ENCODE data around the gene C21orf91. TPM values are rescaled to one million over a fixed set of nuclear protein-coding genes. Genes with fewer than 3 reads are reported as not detected.
A peak's percentile ranks its signal among the peaks of the same experiment; 100 is the strongest.

C21orf91 gene
- total RNA-seq, 6 experiments from 2014 or later = 3.2 to 6.3 (median 4.3) TPM

DNA sequence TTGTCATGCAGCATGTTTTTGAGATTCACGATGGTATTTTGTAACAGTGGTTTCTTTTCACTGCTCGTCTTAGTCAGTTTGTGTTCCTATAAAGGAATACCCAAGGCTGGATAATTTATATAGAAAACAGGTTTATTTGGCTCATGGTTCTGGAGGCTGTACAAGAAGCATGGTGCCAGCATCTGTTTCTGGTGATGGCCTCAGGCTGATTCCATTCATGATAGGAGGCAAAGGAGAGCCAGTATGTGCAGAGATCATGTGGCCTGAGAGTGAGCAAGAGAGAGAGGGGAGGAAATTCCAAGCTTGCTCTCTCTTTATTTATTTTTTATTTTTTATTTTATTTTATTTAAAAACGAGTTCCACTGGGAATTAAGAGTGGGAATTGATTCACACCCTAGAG, 2.0 kb upstream of the C21orf91 start:
- TF ChIP-seq, protein P1, sequence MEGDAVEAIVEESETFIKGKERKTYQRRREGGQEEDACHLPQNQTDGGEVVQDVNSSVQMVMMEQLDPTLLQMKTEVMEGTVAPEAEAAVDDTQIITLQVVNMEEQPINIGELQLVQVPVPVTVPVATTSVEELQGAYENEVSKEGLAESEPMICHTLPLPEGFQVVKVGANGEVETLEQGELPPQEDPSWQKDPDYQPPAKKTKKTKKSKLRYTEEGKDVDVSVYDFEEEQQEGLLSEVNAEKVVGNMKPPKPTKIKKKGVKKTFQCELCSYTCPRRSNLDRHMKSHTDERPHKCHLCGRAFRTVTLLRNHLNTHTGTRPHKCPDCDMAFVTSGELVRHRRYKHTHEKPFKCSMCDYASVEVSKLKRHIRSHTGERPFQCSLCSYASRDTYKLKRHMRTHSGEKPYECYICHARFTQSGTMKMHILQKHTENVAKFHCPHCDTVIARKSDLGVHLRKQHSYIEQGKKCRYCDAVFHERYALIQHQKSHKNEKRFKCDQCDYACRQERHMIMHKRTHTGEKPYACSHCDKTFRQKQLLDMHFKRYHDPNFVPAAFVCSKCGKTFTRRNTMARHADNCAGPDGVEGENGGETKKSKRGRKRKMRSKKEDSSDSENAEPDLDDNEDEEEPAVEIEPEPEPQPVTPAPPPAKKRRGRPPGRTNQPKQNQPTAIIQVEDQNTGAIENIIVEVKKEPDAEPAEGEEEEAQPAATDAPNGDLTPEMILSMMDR (IDR thresholded peaks at IDR 0.05) = no peak
- no peak for TF ChIP-seq POLR2A (IDR thresholded peaks at IDR 0.05)
- Histone ChIP-seq H3K9me3 (no peaks in the 10 kb centered on the region), H3K4me3 (no peak overlapping the region), H3K27me3 (no peaks in the 10 kb centered on the region), H3K36me3 (no peaks in the 10 kb centered on the region), H3K4me1 (peaks cover 0 to 10% (median 0%) of the 10 kb centered on the region in 4 donors), H3K27ac (no peak overlapping the region)
- DNase-seq (no peak), ATAC-seq (no peak)
- 84% methylated on average over 3 of the region's 3 CpGs for WGBS (ENCODE audit: insufficient coverage, low coverage, low lambda C conversion rate, missing lambda C conversion rate)
- intact Hi-C loops (cut with DNase I) = no loop called here

DNA sequence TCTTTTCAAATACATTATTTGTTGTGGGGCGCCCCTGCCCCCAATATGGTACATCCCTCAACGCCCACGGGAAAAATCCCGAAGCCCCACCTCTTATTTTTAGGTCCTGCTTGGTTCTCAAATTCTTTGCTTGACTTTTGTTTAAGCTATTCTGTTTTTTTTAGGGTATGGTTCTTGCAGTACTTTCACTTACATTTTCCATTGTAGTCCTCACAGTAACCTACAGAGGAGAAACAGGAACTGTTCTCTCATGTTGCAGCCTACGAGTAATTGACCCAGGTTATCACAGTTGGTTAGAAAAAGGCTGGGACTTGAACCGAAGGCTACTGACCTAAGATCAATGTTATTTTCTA, 697 bp upstream of the C21orf91 start:
- ATAC-seq (peak; percentile 55 to 68 (median 58)), DNase-seq (no peak)
- intact Hi-C loops (cut with DNase I) = no loop called here
- H3K9me3 ChIP-seq = no peaks in the 10 kb centered on the region
- H3K4me3 ChIP-seq = peak overlapping the region; percentile 87 to 93 (median 88)
- H3K36me3 ChIP-seq = peaks cover 0 to 6% (median 0%) of the 10 kb centered on the region in 4 donors
- H3K27ac ChIP-seq = peak overlapping the region; percentile 94 to 98 (median 94)
- 0% methylated on average over 6 of the region's 6 CpGs for WGBS (ENCODE audit: insufficient coverage, low coverage, low lambda C conversion rate, missing lambda C conversion rate)
- no peaks in the 10 kb centered on the region for H3K27me3 ChIP-seq
- TF ChIP-seq, protein P1 (IDR thresholded peaks at IDR 0.05) = no peak
- no peak for TF ChIP-seq POLR2A (IDR thresholded peaks at IDR 0.05)
- H3K4me1 ChIP-seq = peaks cover 0 to 10% (median 0%) of the 10 kb centered on the region in 4 donors

DNA sequence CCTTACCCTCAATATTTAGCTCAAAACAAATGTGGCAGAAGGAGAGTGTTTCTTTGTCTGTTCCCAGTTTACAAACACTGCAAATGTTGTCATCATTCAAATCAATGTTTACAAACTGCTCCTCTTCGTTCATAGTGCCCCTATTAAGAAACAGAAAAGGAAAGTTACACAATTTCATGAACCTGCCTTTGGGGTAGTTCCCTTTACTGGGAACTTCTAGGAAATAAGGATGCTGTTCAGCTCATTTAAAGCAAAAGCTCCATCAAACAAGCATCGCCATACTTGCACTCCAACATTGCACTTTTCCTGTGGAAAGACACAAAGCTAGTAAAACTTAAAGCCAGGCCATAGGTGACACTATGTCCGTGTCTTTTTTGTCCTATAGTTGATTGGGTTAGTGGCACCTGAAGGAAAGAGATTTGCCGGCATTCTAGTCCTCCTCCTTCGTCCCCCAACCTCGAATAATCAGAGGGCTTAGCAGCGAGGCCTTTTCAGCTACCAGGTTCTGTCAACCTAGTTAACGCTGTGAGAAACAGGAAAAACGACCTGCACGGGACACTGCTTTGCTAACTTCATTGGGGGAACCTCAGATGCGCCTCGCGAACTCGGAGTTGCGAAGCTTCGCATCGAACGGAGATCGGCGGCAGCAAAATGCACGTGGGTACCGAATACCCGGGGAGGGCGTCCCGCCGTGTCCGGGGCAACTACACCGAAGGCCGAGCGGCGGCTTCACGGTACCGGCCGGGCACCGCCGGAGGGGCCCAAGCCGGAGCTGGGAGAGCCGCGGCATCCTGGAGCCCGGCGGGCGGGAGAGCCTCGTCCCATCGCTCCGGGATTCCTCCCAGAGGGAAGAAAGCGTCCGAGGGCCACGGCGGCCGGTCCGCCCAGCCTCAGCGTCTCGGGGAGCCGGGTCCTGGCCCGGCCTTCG, 706 bp downstream of the C21orf91 start:
- H3K4me3 ChIP-seq = peak overlapping the region; percentile 87 to 93 (median 88)
- peak; percentile 66 for TF ChIP-seq POLR2A (IDR thresholded peaks at IDR 0.05)
- TF ChIP-seq, protein P1 (IDR thresholded peaks at IDR 0.05) = no peak
- peak overlapping the region; percentile 94 to 98 (median 94) for H3K27ac ChIP-seq
- ATAC-seq (peak; percentile 28 to 60 (median 48)), DNase-seq (peak; percentile 59 to 69 (median 60))
- H3K4me1 ChIP-seq = peaks cover 0 to 10% (median 0%) of the 10 kb centered on the region in 4 donors
- H3K36me3 ChIP-seq = peaks cover 0 to 6% (median 0%) of the 10 kb centered on the region in 4 donors
- no peaks in the 10 kb centered on the region for H3K9me3 ChIP-seq
- no peaks in the 10 kb centered on the region for H3K27me3 ChIP-seq
- intact Hi-C loops (cut with DNase I) = no loop called here
- 0% methylated on average over 5 of the region's 56 CpGs for WGBS (ENCODE audit: insufficient coverage, low coverage, low lambda C conversion rate, missing lambda C conversion rate)

DNA sequence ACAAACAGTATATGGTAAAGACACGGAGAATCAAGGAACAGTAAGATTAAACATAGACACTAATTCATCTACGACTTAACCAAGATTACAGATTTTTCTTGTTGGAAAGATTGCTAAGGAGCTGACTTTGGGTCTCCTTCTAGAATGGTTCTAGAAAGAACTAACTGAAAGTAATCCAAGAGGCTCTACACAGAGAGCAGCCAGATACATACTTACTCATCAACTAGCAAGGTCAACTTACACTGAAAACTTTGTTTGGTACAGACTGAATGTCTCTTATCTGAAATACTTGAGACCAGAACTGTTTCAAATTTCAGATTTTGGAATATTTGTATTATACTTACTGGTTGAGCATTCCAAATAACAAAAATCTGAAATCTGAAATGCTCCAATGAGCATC, 5.8 kb downstream of the C21orf91 start:
- Histone ChIP-seq H3K36me3 (peaks cover 0 to 14% (median 9%) of the 10 kb centered on the region in 4 donors), H3K27ac (no peak overlapping the region), H3K4me3 (no peak overlapping the region), H3K9me3 (no peaks in the 10 kb centered on the region), H3K27me3 (no peaks in the 10 kb centered on the region), H3K4me1 (peaks cover 0 to 10% (median 0%) of the 10 kb centered on the region in 4 donors)
- WGBS (ENCODE audit: insufficient coverage, low coverage, low lambda C conversion rate, missing lambda C conversion rate) = 100% methylated on average over 2 of the region's 2 CpGs
- ATAC-seq (no peak), DNase-seq (no peak)
- TF ChIP-seq POLR2A (IDR thresholded peaks at IDR 0.05) = no peak
- TF ChIP-seq, protein P1 (IDR thresholded peaks at IDR 0.05) = no peak
- intact Hi-C loops (cut with DNase I) = no loop called here

Measured in right lobe of liver (tissue), 6 donors.